ENCODE results near the gene MAP2K5.

Gene MAP2K5

GRCh38 chr15:67542420-67543347 lies at the start of gene MAP2K5:
TSS of gene MAP2K5 (plus strand) at chr15:67542703. CDS start at chr15:67543336, 633 bp downstream.
- DNase-seq: peak; percentile 82

DNA sequence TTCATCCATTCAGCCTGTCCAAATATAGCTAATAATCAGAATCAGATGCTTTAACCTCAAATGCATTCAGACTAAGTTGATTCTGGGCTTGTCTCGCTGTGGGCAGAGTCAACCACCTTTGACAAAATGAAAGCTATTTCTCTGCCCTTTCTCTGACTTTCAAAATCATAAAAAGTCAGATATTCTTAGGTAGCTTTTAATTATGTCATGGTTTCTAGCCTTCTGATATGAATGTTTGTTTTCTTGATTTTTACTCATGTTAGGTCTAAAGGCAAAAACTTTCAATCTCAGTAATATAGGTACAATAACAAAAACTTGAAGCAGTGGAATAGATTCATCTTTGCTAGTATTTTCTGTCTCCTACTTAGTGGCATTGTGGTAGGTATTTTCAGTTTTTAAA lies 46.9 kb upstream of the MAP2K5 start:
- no peak for DNase-seq

DNA sequence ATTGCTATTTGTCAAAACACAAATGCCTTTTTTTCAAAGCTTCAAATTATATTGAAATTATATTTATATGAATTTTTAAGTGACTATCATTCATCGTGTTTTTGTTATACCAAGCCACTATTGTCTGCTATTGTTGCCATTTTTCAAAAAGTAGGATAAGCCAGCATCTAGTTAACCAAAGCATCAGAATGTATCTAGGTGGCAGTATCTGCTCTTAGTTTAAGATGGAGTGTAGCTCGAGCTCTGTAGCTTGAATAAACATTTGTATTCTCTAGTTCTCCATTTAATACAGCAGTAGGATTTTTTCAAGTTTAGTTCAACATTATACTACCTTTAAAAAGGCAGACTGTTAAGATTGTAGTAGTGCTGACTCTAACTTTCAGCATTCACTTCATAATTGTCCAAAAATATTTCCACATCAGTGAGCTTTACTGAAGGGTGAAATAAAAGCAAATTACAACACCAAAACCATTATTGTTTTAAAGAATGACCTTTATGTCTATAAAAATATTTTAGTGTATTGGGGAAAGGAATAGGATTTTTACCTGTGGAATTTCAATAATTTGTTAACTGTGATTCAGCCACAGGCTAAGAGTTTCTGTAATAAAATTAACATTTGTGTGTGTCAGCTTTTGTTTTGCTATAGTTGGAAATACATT lies 41.2 kb upstream of the MAP2K5 start:
- DNase-seq: no peak

- no peak for DNase-seq
These were observed 40.6 kb upstream of the MAP2K5 start for GRCh38 chr15:67501836-67502461.

- no peak for DNase-seq
These were observed 38.4 kb upstream of the MAP2K5 start for GRCh38 chr15:67504056-67504455.

DNA sequence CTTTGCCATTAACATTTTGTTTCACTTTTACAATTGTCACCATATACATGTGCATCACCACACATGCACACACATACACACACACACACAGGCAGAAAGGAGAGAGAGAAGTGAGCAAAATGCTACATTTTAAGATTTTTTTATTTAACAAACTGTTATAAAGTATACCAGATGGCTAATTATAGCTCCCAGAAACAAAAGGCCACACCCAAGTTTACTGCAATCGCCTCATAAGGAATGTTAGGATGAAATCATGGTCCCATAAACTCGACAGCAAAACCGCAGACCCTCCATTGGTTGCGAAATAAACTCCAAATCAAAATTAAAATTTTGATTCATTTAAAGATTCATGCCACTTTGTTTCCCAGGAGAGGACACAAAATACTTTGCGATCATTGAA lies 37.7 kb upstream of the MAP2K5 start:
- DNase-seq: no peak

DNA sequence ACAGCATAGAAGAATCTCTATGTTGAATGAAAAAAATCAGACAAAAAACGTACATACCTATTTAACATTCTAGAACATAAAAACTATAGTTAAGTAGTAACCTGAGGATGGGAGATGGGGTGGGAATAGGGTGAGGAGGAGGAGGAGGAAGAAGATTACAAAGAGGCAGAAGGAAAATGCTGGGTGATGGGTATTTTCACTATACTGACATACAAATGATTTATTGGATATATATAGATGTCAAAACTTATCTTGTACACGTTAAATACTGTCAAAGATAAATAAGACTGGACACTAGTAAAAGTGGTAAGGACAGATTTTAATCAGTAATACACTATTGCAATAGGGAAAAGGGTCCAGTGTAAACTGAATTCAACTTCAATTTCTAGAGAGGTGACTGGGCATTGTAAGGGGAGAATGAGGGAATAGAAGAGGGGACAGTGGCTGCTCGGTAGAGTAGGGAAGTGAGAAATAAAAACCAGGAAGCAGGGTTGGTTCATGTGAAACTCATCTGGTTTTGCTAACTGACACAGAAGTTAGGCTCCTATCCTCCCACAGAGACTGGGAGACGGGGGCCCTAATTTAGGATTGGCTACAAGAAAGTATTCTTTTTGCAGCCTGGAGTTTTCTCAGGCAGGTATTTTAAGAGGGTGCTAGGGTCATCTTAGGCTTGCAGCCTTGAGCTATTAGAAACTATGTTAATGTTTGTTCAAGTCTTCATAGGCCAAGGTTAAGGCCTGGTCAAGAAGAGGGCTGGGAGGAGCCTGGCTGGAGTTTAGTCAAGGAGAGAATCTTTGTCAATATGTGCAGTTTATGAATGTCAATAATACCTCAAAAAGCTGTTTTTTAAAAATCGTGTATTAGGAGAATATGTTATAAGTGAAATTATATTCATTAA lies 36.6 kb upstream of the MAP2K5 start:
- DNase-seq: no peak

GRCh38 chr15:67506775-67507747 lies 35.4 kb upstream of the MAP2K5 start:
- DNase-seq: no peak

- no peak for DNase-seq
These were observed 34.1 kb upstream of the MAP2K5 start for GRCh38 chr15:67508407-67508806.

DNA sequence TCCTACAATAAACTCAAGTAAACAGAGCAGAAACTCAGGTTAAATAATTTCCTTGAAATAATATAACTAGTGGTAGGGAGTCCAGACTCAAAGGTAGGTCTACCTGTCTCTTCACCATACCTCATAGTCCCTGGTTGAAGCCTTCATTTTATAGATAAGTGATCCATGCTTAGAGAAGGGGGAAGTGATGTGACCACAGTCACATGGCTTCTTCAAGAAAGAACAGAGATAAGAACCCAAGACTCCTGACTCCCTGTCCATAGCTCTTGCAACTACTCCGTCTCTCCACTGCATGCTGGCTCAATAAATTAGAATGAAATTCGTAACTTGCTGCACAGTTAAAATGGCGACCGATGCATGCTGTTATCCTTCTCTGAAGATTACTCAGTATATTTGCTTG lies 32.6 kb upstream of the MAP2K5 start:
- DNase-seq: no peak

GRCh38 chr15:67510597-67511190 lies 31.8 kb upstream of the MAP2K5 start:
- DNase-seq: no peak

DNA sequence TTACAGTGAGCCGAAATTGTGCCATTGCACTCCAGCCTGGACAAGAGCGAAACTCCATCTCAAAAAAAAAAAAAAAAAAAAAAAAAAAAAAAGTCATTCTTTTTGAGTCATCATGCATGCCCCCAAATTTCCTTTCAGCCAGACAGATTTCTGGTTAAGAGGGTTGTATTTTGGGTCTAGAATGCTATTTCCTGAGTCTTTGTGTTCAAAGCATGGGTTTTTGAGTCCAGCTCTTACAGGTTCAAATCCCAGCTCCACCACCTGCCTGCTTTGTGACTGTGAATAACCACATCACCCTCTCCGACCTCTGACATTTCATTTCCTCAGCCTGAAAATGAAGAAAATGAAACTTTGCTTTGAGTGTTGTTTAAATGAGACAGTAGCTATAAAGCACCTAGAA lies 30.9 kb upstream of the MAP2K5 start:
- no peak for DNase-seq

DNA sequence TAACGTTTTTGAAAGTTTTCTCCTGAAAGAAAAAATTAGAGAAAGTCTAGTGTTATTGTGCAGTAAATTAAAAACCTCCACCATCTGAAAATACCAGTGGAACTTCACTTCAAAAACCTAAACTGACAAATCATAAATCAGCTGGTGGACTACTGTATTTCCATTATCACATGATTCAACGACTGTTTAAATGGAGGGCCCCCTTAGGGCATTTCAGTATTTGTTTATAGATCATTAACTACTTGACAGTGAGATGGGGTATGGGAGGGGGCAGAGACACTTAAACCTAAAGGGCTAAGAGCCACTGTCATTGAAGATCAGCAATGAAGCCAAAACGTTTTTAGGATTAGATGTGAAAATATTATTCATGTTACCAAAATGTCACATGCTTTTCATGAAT lies 30.4 kb upstream of the MAP2K5 start:
- DNase-seq: no peak

DNA sequence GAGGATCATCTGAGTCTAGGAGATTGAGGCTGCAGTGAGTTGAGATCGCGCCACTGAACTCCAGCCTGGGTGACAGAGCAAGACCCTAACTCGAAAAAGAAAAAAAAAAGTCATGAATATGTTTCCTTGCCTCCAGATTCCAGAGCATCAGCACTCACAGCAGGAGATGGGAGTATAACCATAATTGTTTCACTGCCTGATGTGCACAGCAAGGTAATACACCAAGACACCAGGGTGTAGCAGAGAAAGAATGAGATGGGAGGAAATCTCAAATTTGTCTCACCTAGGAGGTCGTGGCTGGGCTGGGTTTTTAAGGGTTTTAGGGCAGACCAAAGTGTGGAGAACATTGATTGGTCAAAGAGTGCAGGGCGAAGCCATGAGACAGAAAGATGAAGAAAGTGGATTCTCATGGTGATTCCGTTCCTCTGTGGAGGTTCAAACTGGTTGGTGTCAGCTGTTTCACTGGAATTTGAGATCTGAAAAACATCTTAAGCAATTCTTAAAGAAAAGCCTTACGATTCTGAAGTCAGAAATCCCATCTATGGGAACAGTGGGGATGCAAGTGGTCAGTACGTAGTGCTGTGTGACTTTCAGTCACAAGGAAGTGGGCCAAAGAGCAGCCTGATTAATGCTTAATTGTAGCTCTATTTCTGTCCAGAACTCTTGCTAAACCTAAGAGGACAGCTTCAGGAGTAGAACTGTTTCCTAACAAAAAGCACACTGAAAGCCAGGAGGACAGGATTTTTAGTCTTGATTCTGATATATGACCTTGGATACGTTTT lies 29.4 kb upstream of the MAP2K5 start:
- DNase-seq: no peak

- no peak for DNase-seq
These were observed 27.4 kb upstream of the MAP2K5 start for GRCh38 chr15:67515090-67515489.

DNA sequence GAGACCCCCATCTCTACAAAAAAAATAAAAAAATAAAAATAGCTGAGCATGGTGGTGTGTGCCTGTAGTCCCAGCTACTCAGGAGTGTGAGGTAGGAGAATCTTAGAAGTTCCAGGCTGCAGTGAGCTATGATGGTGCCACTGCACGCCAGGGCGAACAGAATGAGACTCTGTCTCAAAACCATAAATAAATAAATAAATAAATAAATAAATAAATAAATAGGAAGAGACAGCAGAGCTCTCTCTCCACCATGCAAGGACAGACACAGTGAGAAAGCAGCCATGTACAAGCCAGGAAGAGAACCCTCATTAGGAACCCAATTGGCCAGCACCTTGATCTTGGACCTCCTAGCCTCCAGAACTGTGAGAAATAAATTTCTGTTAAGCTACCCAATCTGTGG lies 26.9 kb upstream of the MAP2K5 start:
- no peak for DNase-seq

GRCh38 chr15:67520321-67521028 lies 22.0 kb upstream of the MAP2K5 start:
- DNase-seq: no peak

GRCh38 chr15:67521029-67521782 lies 21.3 kb upstream of the MAP2K5 start, which contains the start of gene C15orf61:
TSS of gene C15orf61 (plus strand) at chr15:67521131. CDS start at chr15:67521249, 118 bp downstream.
- DNase-seq: peak; percentile 88
